H1 (cell line): ENCODE results near the gene RAP1B. TPM values are rescaled to one million over a fixed set of nuclear protein-coding genes. Genes with fewer than 3 reads are reported as not detected.
A peak's percentile ranks its signal among the peaks of the same experiment; 100 is the strongest.

Experiments
- CTCF ChIA-PET: fragments of 300-600 bp; sonication (Branson Sonifier 250); formaldehyde crosslinking; loops from one replicate; lab custom pipeline; 2021; ENCODE audit not compliant: partially characterized antibody; lab: Charles Lee
- POLR2A ChIA-PET: fragments of 300-600 bp; sonication (Branson Sonifier 250); formaldehyde crosslinking; loops from one replicate; lab custom pipeline; 2021; ENCODE audit warnings: inconsistent platforms; ENCODE audit not compliant: partially characterized antibody; lab: Charles Lee
- DNase-seq, 2 experiments: peaks; one replicate each; pipeline versions ENCODE4 v3.0.0 to v3.0.0-alpha.2; 2010 to 2022; ENCODE audit warnings: low spot score in 2 of 2, low read depth in 1 of 2, mixed read lengths in 1 of 2
- FAIRE-seq: peaks from 2 replicates; lab custom pipeline; 2011; peaks lifted over from hg19 to GRCh38; lab: Jason Lieb, UNC
- H2AFZ ChIP-seq: 2 replicates; pipeline ENCODE4 v1.8.1; 2012; ENCODE audit warnings: low read length, inconsistent platforms
- H2AK5ac ChIP-seq: 2 replicates; pipeline ENCODE4 v1.6.1; 2013; ENCODE audit warnings: low read depth, low read length
- H2BK120ac ChIP-seq: replicated peaks from 2 replicates; pipeline ENCODE3; 2013; ENCODE audit warnings: low read depth, low read length, inconsistent platforms
- H2BK12ac ChIP-seq: 2 replicates; pipeline ENCODE4 v1.6.1; 2013; ENCODE audit warnings: low read depth, low read length
- H2BK15ac ChIP-seq: 2 replicates; pipeline ENCODE4 v1.6.1; 2013; ENCODE audit warnings: low read length
- H2BK20ac ChIP-seq: 2 replicates; pipeline ENCODE4 v1.6.1; 2013; ENCODE audit warnings: low read length
- H2BK5ac ChIP-seq: 2 replicates; pipeline ENCODE4 v1.6.1; 2013; ENCODE audit warnings: low read depth, low read length
- H3K14ac ChIP-seq: 2 replicates; pipeline ENCODE4 v1.6.1; 2013; ENCODE audit warnings: inconsistent platforms; ENCODE audit not compliant: insufficient read length
- H3K18ac ChIP-seq: 2 replicates; pipeline ENCODE4 v1.6.1; 2013; ENCODE audit warnings: low read length; ENCODE audit errors: extremely low read depth
- H3K23ac ChIP-seq: 2 replicates; pipeline ENCODE4 v1.6.1; 2013; ENCODE audit warnings: inconsistent platforms; ENCODE audit not compliant: insufficient read length
- H3K23me2 ChIP-seq: 2 replicates; pipeline ENCODE4 v1.6.1; 2013; ENCODE audit warnings: low read depth, low read length
- H3K27ac ChIP-seq: 2 replicates; pipeline ENCODE4 v1.6.1; 2011; ENCODE audit warnings: low read depth, low read length, inconsistent platforms
- H3K27me3 ChIP-seq, 4 experiments: replicated peaks in 1 of 4; 1 replicate in 1 of 4; 2 replicates in 3 of 4; pipeline versions ENCODE4 v1.6.1 to v1.8.1; 2011 to 2013; ENCODE audit warnings: low read length in 3 of 4, mild to moderate bottlenecking in 3 of 4, inconsistent platforms in 2 of 4, mixed read lengths in 2 of 4, moderate library complexity in 1 of 4; ENCODE audit not compliant: control insufficient read depth in 3 of 4, insufficient read depth in 3 of 4; ENCODE audit errors: extremely low read depth in 1 of 4
- H3K36me3 ChIP-seq, 4 experiments: 2 replicates each; pipeline versions ENCODE4 v1.6.1 to v1.8.1; 2011 to 2013; ENCODE audit warnings: mild to moderate bottlenecking in 4 of 4, low read length in 3 of 4, moderate library complexity in 2 of 4, control low read depth in 1 of 4, inconsistent platforms in 1 of 4; ENCODE audit not compliant: insufficient read depth in 4 of 4, control insufficient read depth in 2 of 4
- H3K4ac ChIP-seq: replicated peaks from 2 replicates; pipeline ENCODE3; 2013; ENCODE audit warnings: low read length, low read depth, mixed read lengths, inconsistent platforms; ENCODE audit not compliant: insufficient read length
- H3K4me1 ChIP-seq, 4 experiments: replicated peaks in 1 of 4; 1 replicate in 1 of 4; 2 replicates in 3 of 4; pipeline versions ENCODE4 v1.6.1 to v1.8.1; 2011 to 2013; ENCODE audit warnings: low read length in 3 of 4, inconsistent platforms in 2 of 4, mixed read lengths in 1 of 4; ENCODE audit not compliant: insufficient read depth in 4 of 4, control insufficient read depth in 3 of 4
- H3K4me2 ChIP-seq, 2 experiments: 2 replicates each; pipeline versions ENCODE4 v1.6.1 to v1.8.1; 2011 to 2013; ENCODE audit warnings: low read depth in 2 of 2, low read length in 2 of 2, control low read depth in 1 of 2, inconsistent platforms in 1 of 2, mild to moderate bottlenecking in 1 of 2; ENCODE audit not compliant: insufficient read depth in 1 of 2
- H3K4me3 ChIP-seq, 4 experiments: fragments of 200-600, 300-600 bp in 1 of 4; sonication (generic), shearing (Covaris generic), sonication (Bioruptor Twin) in 1 of 4; 2 replicates each; pipeline versions ENCODE4 v1.5.1 to v1.8.1; 2011 to 2016; ENCODE audit warnings: low read length in 4 of 4, low read depth in 3 of 4, control low read depth in 2 of 4, inconsistent platforms in 2 of 4, mild to moderate bottlenecking in 2 of 4, mixed read lengths in 1 of 4, moderate library complexity in 1 of 4; ENCODE audit not compliant: insufficient read depth in 2 of 4; ENCODE audit errors: extremely low read depth in 1 of 4
- H3K56ac ChIP-seq: replicated peaks from 2 replicates; pipeline ENCODE3; 2013; ENCODE audit warnings: low read depth, mild to moderate bottlenecking, mixed read lengths, low read length, inconsistent platforms; ENCODE audit not compliant: insufficient read length
- H3K79me1 ChIP-seq: 2 replicates; pipeline ENCODE4 v1.6.1; 2013; ENCODE audit warnings: low read depth, low read length, control low read depth
- H3K79me2 ChIP-seq, 2 experiments: 2 replicates each; pipeline versions ENCODE4 v1.6.1 to v1.8.1; 2012 to 2013; ENCODE audit warnings: low read length in 2 of 2, mild to moderate bottlenecking in 2 of 2, inconsistent platforms in 1 of 2; ENCODE audit not compliant: insufficient read depth in 2 of 2, control insufficient read depth in 1 of 2
- H3K9ac ChIP-seq, 4 experiments: replicated peaks in 1 of 4; 1 replicate in 1 of 4; 2 replicates in 3 of 4; pipeline versions ENCODE4 v1.6.1 to v1.8.1; 2011 to 2013; ENCODE audit warnings: low read depth in 3 of 4, low read length in 3 of 4, control low read depth in 2 of 4, mild to moderate bottlenecking in 2 of 4, moderate library complexity in 2 of 4, inconsistent platforms in 1 of 4; ENCODE audit errors: extremely low read depth in 1 of 4
- H3K9me3 ChIP-seq, 2 experiments: 2 replicates each; pipeline versions ENCODE4 v1.6.1 to v1.8.1; 2012 to 2013; ENCODE audit warnings: mild to moderate bottlenecking in 2 of 2, moderate library complexity in 2 of 2, control low read depth in 1 of 2, inconsistent platforms in 1 of 2, low read depth in 1 of 2, low read length in 1 of 2, mixed read lengths in 1 of 2; ENCODE audit not compliant: insufficient read depth in 2 of 2
- H4K20me1 ChIP-seq, 2 experiments: replicated peaks in 1 of 2; 2 replicates each; pipeline versions ENCODE3 to v1.8.1; 2011 to 2013; ENCODE audit warnings: inconsistent platforms in 2 of 2, low read length in 2 of 2, mild to moderate bottlenecking in 1 of 2; ENCODE audit not compliant: insufficient read depth in 2 of 2, control insufficient read depth in 1 of 2
- H4K5ac ChIP-seq: 2 replicates; pipeline ENCODE4 v1.6.1; 2013; ENCODE audit warnings: low read length, low read depth, mixed read lengths, inconsistent platforms; ENCODE audit not compliant: insufficient read length
- H4K8ac ChIP-seq: 2 replicates; pipeline ENCODE4 v1.8.0; 2013; ENCODE audit warnings: mild to moderate bottlenecking, moderate library complexity, low read length, inconsistent platforms; ENCODE audit not compliant: insufficient read depth; ENCODE audit errors: extremely low read depth
- H4K91ac ChIP-seq: replicated peaks from 2 replicates; pipeline ENCODE3; 2013; ENCODE audit warnings: low read length, mixed read lengths, inconsistent platforms; ENCODE audit not compliant: insufficient read length
- CBX8 ChIP-seq: fragments of 300-800, 300-1000 bp; sonication (generic); IDR thresholded peaks from 2 replicates; pipeline ENCODE4 v1.7.1; 2016; ENCODE audit warnings: low read depth, low read length, borderline replicate concordance
- CHD1 ChIP-seq: IDR thresholded peaks from 2 replicates; pipeline ENCODE4 v1.6.1; 2012; ENCODE audit warnings: low read depth, low read length, improper control_type of control experiment
- EGR1 ChIP-seq: IDR thresholded peaks from 2 replicates; pipeline ENCODE4 v1.6.1; 2011; ENCODE audit warnings: low read depth, low read length, borderline replicate concordance
- GABPA ChIP-seq: IDR thresholded peaks from 2 replicates; pipeline ENCODE4 v1.6.1; 2011; ENCODE audit warnings: mild to moderate bottlenecking, low read length, moderate library complexity, borderline replicate concordance; ENCODE audit not compliant: insufficient read depth
- GTF2F1 ChIP-seq: IDR thresholded peaks from 2 replicates; pipeline ENCODE4 v1.6.1; 2012; ENCODE audit warnings: low read depth, low read length, improper control_type of control experiment, borderline replicate concordance
- KDM5A ChIP-seq: fragments of 200-600 bp; IDR thresholded peaks from 2 replicates; pipeline ENCODE4 v1.7.1; 2012; ENCODE audit warnings: mild to moderate bottlenecking, low read length, inconsistent platforms, mixed read lengths
- POU5F1 ChIP-seq: IDR thresholded peaks from 2 replicates; pipeline ENCODE4 v1.6.1; 2011; ENCODE audit warnings: low read depth, mild to moderate bottlenecking, low read length, moderate library complexity
- RNF2 ChIP-seq: fragments of 200-900, 300-1000 bp; sonication (generic); IDR thresholded peaks from 2 replicates; pipeline ENCODE4 v1.7.1; 2016; ENCODE audit warnings: borderline replicate concordance, low read depth, mild to moderate bottlenecking, antibody characterized with exemption, low read length; ENCODE audit not compliant: poor library complexity, severe bottlenecking; ENCODE audit errors: missing control alignments
- SIRT6 ChIP-seq: IDR thresholded peaks from one replicate; pipeline ENCODE4 v1.7.1; 2012; ENCODE audit warnings: low read length, inconsistent platforms
- SP1 ChIP-seq: IDR thresholded peaks from 2 replicates; pipeline ENCODE4 v1.6.1; 2011; ENCODE audit warnings: low read depth, low read length
- TBP ChIP-seq: IDR thresholded peaks from 2 replicates; pipeline ENCODE4 v1.6.1; 2011; ENCODE audit warnings: low read depth, low read length, improper control_type of control experiment
- YY1 ChIP-seq: IDR thresholded peaks from 2 replicates; pipeline ENCODE4 v1.6.1; 2011; ENCODE audit warnings: low read depth, mild to moderate bottlenecking, low read length
- WGBS, 2 experiments: shearing (Covaris generic) in 1 of 2; methylation state at CpG; one replicate each; pipeline versions ENCODE4 v1.1.6 to v1.1.7; 2013 to 2015; ENCODE audit warnings: low lambda C conversion rate in 2 of 2, mixed read lengths in 2 of 2, inconsistent platforms in 1 of 2, low coverage in 1 of 2, missing lambda C conversion rate in 1 of 2; ENCODE audit not compliant: insufficient replicate concordance in 2 of 2, insufficient coverage in 1 of 2, insufficient read length in 1 of 2; ENCODE audit errors: extremely low coverage in 1 of 2, missing lambda C conversion rate in 1 of 2; 5-methylcytosine and 5-hydroxymethylcytosine counted together
- polyA plus RNA-seq, 7 experiments: library from polyadenylated mRNA; depleted of rRNA in 3 of 7; stranded (reverse) in 5 of 7; unstranded in 2 of 7; fragments of >200 nt in 5 of 7; fragments of 200-250 nt in 2 of 7; gene quantifications; 1 replicate in 5 of 7; 2 replicates in 1 of 7; 4 replicates in 1 of 7; pipeline versions ENCODE4 v1.2.1 to v1.2.3, GENCODE V29; 2011 to 2013; ENCODE audit warnings: missing spikeins in 2 of 7, mixed read lengths in 2 of 7
- total RNA-seq: library from RNA; stranded (reverse); fragmentation: NEBNext Ultra II Directional; extraction: Animal tissue kit (Norgen Biotek cat#: 25700); gene quantifications from 2 replicates; pipeline ENCODE4 v1.2.1, GENCODE V29; 2021
- TF ChIP-seq, protein P1 (sequence below): IDR thresholded peaks from 2 replicates; pipeline ENCODE4 v1.6.1; 2011; ENCODE audit warnings: low read length, improper control_type of control experiment

The RAP1B gene
- total and polyA plus RNA-seq, 2 of the 8 experiments (the other 6 are each of a cell fraction or from before 2014, with no cell fraction given): 61.4 to 112 TPM

GRCh38 chr12:68612202-68612601 lies 1.5 kb downstream of the RAP1B start:
- Histone ChIP-seq H2BK15ac (no peak overlapping the region), H3K18ac (no peak overlapping the region), H4K8ac (no peak overlapping the region), H3K14ac (no peak overlapping the region), H3K56ac (no peak overlapping the region), H2BK20ac (no peak overlapping the region), H3K27ac (no peak overlapping the region), H4K20me1 (peaks cover 12 to 13% of the 10 kb centered on the region in 2 experiments), H3K79me1 (0 out of 2 replicates have a peak, but pooled peaks cover 2% of the 10 kb centered on the region), H3K4me1 (peaks cover 0 to 12% (median 6%) of the 10 kb centered on the region in 4 experiments; a peak in 6 of 7 replicates), H2BK120ac (no peak overlapping the region), H3K23me2 (peaks cover 4% of the 10 kb centered on the region; the same call in 1 of the 2 replicates), H3K79me2 (peaks cover 8 to 60% of the 10 kb centered on the region in 2 experiments), H3K9me3 (no peaks in the 10 kb centered on the region), H3K4me3 (peak overlapping the region; percentile 77 to 94 (median 86); a peak in 6 of 8 replicates), H2AK5ac (no peak overlapping the region), H3K4ac (no peak overlapping the region), H3K4me2 (peak overlapping the region; percentile 66 to 68), H3K23ac (no peak overlapping the region), H3K36me3 (peaks cover 0 to 5% (median 0%) of the 10 kb centered on the region in 4 experiments; a peak in 2 of 8 replicates), H2BK5ac (no peak overlapping the region), H3K27me3 (no peaks in the 10 kb centered on the region), H4K91ac (no peak overlapping the region), H2AFZ (no peak overlapping the region), H3K9ac (no peak overlapping the region), H4K5ac (no peak overlapping the region), H2BK12ac (no peak overlapping the region)
- WGBS, 2 experiments: 66% methylated on average over 5 of the region's 5 CpGs; no CpG with 5 or more reads in 1 of the 2 experiments
- FAIRE-seq (no peak), DNase-seq (no peak)
- CTCF ChIA-PET: interaction anchor here (0.6 kb wide), 1 partner anchor 42 kb away, joined by 3 read pairs; no protein-coding TSS in a partner anchor
- POLR2A ChIA-PET: interaction anchor here (2.5 kb wide), 1 partner anchor 9 kb away, joined by 7 read pairs; no protein-coding TSS in a partner anchor
- TF ChIP-seq, protein P1, sequence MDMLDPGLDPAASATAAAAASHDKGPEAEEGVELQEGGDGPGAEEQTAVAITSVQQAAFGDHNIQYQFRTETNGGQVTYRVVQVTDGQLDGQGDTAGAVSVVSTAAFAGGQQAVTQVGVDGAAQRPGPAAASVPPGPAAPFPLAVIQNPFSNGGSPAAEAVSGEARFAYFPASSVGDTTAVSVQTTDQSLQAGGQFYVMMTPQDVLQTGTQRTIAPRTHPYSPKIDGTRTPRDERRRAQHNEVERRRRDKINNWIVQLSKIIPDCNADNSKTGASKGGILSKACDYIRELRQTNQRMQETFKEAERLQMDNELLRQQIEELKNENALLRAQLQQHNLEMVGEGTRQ: no peak
- TF ChIP-seq CBX8 (no peak), YY1 (no peak), GABPA (no peak), EGR1 (no peak), SIRT6 (no peak), KDM5A (no peak), RNF2 (no peak), CHD1 (no peak), SP1 (no peak), TBP (no peak), POU5F1 (no peak), GTF2F1 (no peak)
